ENCODE results near the gene RDH8.

GRCh38 chr19:10005632-10006334 lies 7.5 kb upstream of the RDH8 start:
- TF ChIP-seq CTCF (optimal IDR thresholded peaks at IDR 0.05 in 1 of 3, IDR thresholded peaks at IDR 0.05 in 1 of 3, conservative IDR thresholded peaks at IDR 0.05 in 1 of 3; ENCODE audit: extremely low read depth in 1 of 3, insufficient read depth in 2 of 3, low read length in 3 of 3) (no peak), EZH2 (IDR thresholded peaks at IDR 0.05; ENCODE audit: low read length) (no peak)

Data from keratinocyte (primary cell).